ENCODE data around the gene PIP5K1C.

GRCh38 chr19:3708207-3708931 lies 8.1 kb upstream of the PIP5K1C start, which contains the start of gene TJP3:
- TF ChIP-seq CTCF (conservative IDR thresholded peaks at IDR 0.05) = no peak
- no peak for TF ChIP-seq EZH2 (IDR thresholded peaks at IDR 0.05; ENCODE audit: low read depth)
